Measurements from ENCODE around the gene SPAG16.

Gene SPAG16

GRCh38 chr2:214128040-214128439, 843.8 kb downstream of the SPAG16 start:
- ATAC-seq = no peak
- TF ChIP-seq ZNF8 (CRISPR knock-in tag; IDR thresholded peaks at IDR 0.05) (no peak), TSHZ2 (CRISPR knock-in tag; IDR thresholded peaks at IDR 0.05) (no peak), GLIS3 (CRISPR knock-in tag; IDR thresholded peaks at IDR 0.05) (no peak), ISL1 (CRISPR knock-in tag; IDR thresholded peaks at IDR 0.05) (no peak), CSRNP3 (CRISPR knock-in tag; IDR thresholded peaks at IDR 0.05) (no peak), ZC3H10 (CRISPR knock-in tag; IDR thresholded peaks at IDR 0.05) (no peak), TOX (CRISPR knock-in tag; IDR thresholded peaks at IDR 0.05; ENCODE audit: borderline replicate concordance) (no peak), CREB5 (CRISPR knock-in tag; IDR thresholded peaks at IDR 0.05; ENCODE audit: low read depth) (no peak), ARNTL (CRISPR knock-in tag; IDR thresholded peaks at IDR 0.05; ENCODE audit: borderline replicate concordance, low read depth) (no peak)

- ATAC-seq = no peak
- TF ChIP-seq ZNF565 (CRISPR knock-in tag; conservative IDR thresholded peaks at IDR 0.05; ENCODE audit: low read depth) (no peak), PATZ1 (CRISPR knock-in tag; IDR thresholded peaks at IDR 0.05; ENCODE audit: borderline replicate concordance) (no peak)
These were observed 845.9 kb downstream of the SPAG16 start for GRCh38 chr2:214130114-214130513.

- ATAC-seq = no peak
- TF ChIP-seq ISL1 (CRISPR knock-in tag; IDR thresholded peaks at IDR 0.05) (no peak), ZFP3 (CRISPR knock-in tag; IDR thresholded peaks at IDR 0.05) (no peak), BACH2 (CRISPR knock-in tag; IDR thresholded peaks at IDR 0.05; ENCODE audit: borderline replicate concordance) (no peak), ARNTL (CRISPR knock-in tag; IDR thresholded peaks at IDR 0.05; ENCODE audit: borderline replicate concordance, low read depth) (no peak), ESRRG (CRISPR knock-in tag; IDR thresholded peaks at IDR 0.05) (no peak), OSR1 (CRISPR knock-in tag; IDR thresholded peaks at IDR 0.05) (no peak), SNAI2 (CRISPR knock-in tag; IDR thresholded peaks at IDR 0.05) (no peak), ZNF70 (CRISPR knock-in tag; IDR thresholded peaks at IDR 0.05) (no peak), CSRNP3 (CRISPR knock-in tag; IDR thresholded peaks at IDR 0.05) (no peak), TOX (CRISPR knock-in tag; IDR thresholded peaks at IDR 0.05; ENCODE audit: borderline replicate concordance) (no peak), TSHZ2 (CRISPR knock-in tag; IDR thresholded peaks at IDR 0.05) (no peak), PATZ1 (CRISPR knock-in tag; IDR thresholded peaks at IDR 0.05; ENCODE audit: borderline replicate concordance) (no peak), CREB5 (CRISPR knock-in tag; IDR thresholded peaks at IDR 0.05; ENCODE audit: low read depth) (no peak), ZNF8 (CRISPR knock-in tag; IDR thresholded peaks at IDR 0.05) (no peak), PPARA (CRISPR knock-in tag; IDR thresholded peaks at IDR 0.05; ENCODE audit: borderline replicate concordance) (no peak), TCF4 (CRISPR knock-in tag; IDR thresholded peaks at IDR 0.05; ENCODE audit: borderline replicate concordance) (no peak), GLIS3 (CRISPR knock-in tag; IDR thresholded peaks at IDR 0.05) (no peak), RARB (CRISPR knock-in tag; IDR thresholded peaks at IDR 0.05) (no peak), CSDC2 (CRISPR knock-in tag; IDR thresholded peaks at IDR 0.05) (no peak), ZFP30 (CRISPR knock-in tag; IDR thresholded peaks at IDR 0.05) (no peak)
These were observed 851.7 kb downstream of the SPAG16 start for GRCh38 chr2:214135966-214136365.
